DND-41 (cell line): ENCODE results near the gene CYFIP1.

ENCODE experiments used
- CTCF ChIP-seq: IDR thresholded peaks from 2 replicates; pipeline ENCODE4 v1.5.1; 2012; ENCODE audit warnings: borderline replicate concordance, low read length, moderate library complexity, mild to moderate bottlenecking; ENCODE audit not compliant: poor library complexity, severe bottlenecking; ENCODE audit errors: extremely low read depth
- EZH2 ChIP-seq: IDR thresholded peaks from 3 replicates; pipeline ENCODE4 v1.6.1; 2012; ENCODE audit warnings: borderline replicate concordance, low read depth, mild to moderate bottlenecking, moderate library complexity, low read length, inconsistent platforms; ENCODE audit not compliant: severe bottlenecking

GRCh38 chr15:22973987-22974386 lies 6.2 kb downstream of the CYFIP1 start:
- no peak for TF ChIP-seq CTCF
- no peak for TF ChIP-seq EZH2
